ENCODE measurements around the gene GALNT2. TPM values are rescaled to one million over a fixed set of nuclear protein-coding genes. Genes with fewer than 3 reads are reported as not detected.

Gene GALNT2
- total and polyA plus RNA-seq, 2 experiments from 2014 or later: 17.8 to 48.3 TPM

DNA sequence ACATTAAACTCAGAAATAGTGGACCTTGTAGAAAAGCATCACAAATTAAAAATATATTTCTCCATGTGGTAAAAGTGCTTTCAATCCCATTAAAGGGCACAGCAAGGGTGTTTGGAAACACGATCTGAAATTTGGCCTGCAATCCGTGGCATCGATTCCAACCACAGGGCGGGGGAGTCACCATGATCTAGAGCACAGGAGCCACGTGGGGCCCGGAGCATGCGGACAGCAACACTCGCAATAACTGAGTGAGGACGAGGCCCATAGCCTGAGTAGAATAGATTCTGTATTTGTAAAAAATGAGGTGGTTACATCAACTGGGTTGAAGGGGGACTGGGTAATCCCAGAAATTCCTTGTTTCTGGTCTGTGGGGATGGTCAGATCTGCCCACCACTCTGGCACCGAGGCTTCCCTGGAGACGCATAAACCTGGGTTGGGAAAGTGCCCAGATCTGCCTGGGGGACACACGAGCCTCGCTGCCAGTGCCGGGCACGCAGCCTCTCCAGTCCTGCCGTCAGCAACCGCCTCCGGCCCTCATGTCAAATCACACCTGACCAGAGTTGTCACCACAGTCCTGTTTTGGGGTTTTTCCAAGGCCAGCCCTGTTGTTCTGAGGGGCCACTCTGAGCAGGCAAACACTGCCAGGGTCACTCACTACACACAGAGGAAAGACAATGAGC is 254.8 kb downstream of the GALNT2 start:
- H3K4me3 ChIP-seq: no peak overlapping the region
- peaks cover 48% of the 10 kb centered on the region for H3K36me3 Mint-ChIP-seq (ENCODE audit: low read depth)
- DNase-seq (ENCODE audit: low spot score) (no peak), ATAC-seq (no peak)
- H3K9me3 Mint-ChIP-seq: no peaks in the 10 kb centered on the region
- no peak overlapping the region for H3K27ac ChIP-seq (ENCODE audit: low read depth)
- H2AFZ ChIP-seq: no peak overlapping the region
- no peaks in the 10 kb centered on the region for H3K4me1 ChIP-seq (ENCODE audit: insufficient read depth)
- no peaks in the 10 kb centered on the region for H3K36me3 ChIP-seq (ENCODE audit: insufficient read depth)
- no peaks in the 10 kb centered on the region for H3K9me2 ChIP-seq (ENCODE audit: insufficient read depth)
- H3K27me3 Mint-ChIP-seq (ENCODE audit: insufficient read depth, low read depth, poor library complexity): peaks cover 12% of the 10 kb centered on the region
- H3K4me2 ChIP-seq: no peak overlapping the region
- H3K27me3 ChIP-seq (ENCODE audit: insufficient read depth): no peaks in the 10 kb centered on the region
- H3K27ac Mint-ChIP-seq: no peak overlapping the region
- no peak overlapping the region for H3K4me3 Mint-ChIP-seq
- H3K4me1 Mint-ChIP-seq: no peaks in the 10 kb centered on the region
- TF ChIP-seq, protein P1, sequence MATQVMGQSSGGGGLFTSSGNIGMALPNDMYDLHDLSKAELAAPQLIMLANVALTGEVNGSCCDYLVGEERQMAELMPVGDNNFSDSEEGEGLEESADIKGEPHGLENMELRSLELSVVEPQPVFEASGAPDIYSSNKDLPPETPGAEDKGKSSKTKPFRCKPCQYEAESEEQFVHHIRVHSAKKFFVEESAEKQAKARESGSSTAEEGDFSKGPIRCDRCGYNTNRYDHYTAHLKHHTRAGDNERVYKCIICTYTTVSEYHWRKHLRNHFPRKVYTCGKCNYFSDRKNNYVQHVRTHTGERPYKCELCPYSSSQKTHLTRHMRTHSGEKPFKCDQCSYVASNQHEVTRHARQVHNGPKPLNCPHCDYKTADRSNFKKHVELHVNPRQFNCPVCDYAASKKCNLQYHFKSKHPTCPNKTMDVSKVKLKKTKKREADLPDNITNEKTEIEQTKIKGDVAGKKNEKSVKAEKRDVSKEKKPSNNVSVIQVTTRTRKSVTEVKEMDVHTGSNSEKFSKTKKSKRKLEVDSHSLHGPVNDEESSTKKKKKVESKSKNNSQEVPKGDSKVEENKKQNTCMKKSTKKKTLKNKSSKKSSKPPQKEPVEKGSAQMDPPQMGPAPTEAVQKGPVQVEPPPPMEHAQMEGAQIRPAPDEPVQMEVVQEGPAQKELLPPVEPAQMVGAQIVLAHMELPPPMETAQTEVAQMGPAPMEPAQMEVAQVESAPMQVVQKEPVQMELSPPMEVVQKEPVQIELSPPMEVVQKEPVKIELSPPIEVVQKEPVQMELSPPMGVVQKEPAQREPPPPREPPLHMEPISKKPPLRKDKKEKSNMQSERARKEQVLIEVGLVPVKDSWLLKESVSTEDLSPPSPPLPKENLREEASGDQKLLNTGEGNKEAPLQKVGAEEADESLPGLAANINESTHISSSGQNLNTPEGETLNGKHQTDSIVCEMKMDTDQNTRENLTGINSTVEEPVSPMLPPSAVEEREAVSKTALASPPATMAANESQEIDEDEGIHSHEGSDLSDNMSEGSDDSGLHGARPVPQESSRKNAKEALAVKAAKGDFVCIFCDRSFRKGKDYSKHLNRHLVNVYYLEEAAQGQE (IDR thresholded peaks at IDR 0.05; ENCODE audit: unreplicated experiment): no peak
- TF ChIP-seq CREB1 (CRISPR knock-in tag; IDR thresholded peaks at IDR 0.05; ENCODE audit: low read depth) (no peak), ZNF114 (CRISPR knock-in tag; IDR thresholded peaks at IDR 0.05) (no peak), EZH2phosphoT487 (IDR thresholded peaks at IDR 0.05; ENCODE audit: unreplicated experiment) (no peak), POLR2AphosphoS5 (IDR thresholded peaks at IDR 0.05; ENCODE audit: low read depth) (no peak), JUNB (IDR thresholded peaks at IDR 0.05; ENCODE audit: unreplicated experiment) (no peak), NANOG (IDR thresholded peaks at IDR 0.05; ENCODE audit: borderline replicate concordance) (no peak), EZH2 (IDR thresholded peaks at IDR 0.05; ENCODE audit: low read depth, unreplicated experiment) (no peak), ZNF331 (CRISPR knock-in tag; IDR thresholded peaks at IDR 0.05; ENCODE audit: low read depth) (no peak), STAT1 (IDR thresholded peaks at IDR 0.05; ENCODE audit: unreplicated experiment) (no peak)
- TF ChIP-seq, protein P2, sequence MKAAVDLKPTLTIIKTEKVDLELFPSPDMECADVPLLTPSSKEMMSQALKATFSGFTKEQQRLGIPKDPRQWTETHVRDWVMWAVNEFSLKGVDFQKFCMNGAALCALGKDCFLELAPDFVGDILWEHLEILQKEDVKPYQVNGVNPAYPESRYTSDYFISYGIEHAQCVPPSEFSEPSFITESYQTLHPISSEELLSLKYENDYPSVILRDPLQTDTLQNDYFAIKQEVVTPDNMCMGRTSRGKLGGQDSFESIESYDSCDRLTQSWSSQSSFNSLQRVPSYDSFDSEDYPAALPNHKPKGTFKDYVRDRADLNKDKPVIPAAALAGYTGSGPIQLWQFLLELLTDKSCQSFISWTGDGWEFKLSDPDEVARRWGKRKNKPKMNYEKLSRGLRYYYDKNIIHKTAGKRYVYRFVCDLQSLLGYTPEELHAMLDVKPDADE (IDR thresholded peaks at IDR 0.05): no peak
- TF ChIP-seq, protein P3, sequence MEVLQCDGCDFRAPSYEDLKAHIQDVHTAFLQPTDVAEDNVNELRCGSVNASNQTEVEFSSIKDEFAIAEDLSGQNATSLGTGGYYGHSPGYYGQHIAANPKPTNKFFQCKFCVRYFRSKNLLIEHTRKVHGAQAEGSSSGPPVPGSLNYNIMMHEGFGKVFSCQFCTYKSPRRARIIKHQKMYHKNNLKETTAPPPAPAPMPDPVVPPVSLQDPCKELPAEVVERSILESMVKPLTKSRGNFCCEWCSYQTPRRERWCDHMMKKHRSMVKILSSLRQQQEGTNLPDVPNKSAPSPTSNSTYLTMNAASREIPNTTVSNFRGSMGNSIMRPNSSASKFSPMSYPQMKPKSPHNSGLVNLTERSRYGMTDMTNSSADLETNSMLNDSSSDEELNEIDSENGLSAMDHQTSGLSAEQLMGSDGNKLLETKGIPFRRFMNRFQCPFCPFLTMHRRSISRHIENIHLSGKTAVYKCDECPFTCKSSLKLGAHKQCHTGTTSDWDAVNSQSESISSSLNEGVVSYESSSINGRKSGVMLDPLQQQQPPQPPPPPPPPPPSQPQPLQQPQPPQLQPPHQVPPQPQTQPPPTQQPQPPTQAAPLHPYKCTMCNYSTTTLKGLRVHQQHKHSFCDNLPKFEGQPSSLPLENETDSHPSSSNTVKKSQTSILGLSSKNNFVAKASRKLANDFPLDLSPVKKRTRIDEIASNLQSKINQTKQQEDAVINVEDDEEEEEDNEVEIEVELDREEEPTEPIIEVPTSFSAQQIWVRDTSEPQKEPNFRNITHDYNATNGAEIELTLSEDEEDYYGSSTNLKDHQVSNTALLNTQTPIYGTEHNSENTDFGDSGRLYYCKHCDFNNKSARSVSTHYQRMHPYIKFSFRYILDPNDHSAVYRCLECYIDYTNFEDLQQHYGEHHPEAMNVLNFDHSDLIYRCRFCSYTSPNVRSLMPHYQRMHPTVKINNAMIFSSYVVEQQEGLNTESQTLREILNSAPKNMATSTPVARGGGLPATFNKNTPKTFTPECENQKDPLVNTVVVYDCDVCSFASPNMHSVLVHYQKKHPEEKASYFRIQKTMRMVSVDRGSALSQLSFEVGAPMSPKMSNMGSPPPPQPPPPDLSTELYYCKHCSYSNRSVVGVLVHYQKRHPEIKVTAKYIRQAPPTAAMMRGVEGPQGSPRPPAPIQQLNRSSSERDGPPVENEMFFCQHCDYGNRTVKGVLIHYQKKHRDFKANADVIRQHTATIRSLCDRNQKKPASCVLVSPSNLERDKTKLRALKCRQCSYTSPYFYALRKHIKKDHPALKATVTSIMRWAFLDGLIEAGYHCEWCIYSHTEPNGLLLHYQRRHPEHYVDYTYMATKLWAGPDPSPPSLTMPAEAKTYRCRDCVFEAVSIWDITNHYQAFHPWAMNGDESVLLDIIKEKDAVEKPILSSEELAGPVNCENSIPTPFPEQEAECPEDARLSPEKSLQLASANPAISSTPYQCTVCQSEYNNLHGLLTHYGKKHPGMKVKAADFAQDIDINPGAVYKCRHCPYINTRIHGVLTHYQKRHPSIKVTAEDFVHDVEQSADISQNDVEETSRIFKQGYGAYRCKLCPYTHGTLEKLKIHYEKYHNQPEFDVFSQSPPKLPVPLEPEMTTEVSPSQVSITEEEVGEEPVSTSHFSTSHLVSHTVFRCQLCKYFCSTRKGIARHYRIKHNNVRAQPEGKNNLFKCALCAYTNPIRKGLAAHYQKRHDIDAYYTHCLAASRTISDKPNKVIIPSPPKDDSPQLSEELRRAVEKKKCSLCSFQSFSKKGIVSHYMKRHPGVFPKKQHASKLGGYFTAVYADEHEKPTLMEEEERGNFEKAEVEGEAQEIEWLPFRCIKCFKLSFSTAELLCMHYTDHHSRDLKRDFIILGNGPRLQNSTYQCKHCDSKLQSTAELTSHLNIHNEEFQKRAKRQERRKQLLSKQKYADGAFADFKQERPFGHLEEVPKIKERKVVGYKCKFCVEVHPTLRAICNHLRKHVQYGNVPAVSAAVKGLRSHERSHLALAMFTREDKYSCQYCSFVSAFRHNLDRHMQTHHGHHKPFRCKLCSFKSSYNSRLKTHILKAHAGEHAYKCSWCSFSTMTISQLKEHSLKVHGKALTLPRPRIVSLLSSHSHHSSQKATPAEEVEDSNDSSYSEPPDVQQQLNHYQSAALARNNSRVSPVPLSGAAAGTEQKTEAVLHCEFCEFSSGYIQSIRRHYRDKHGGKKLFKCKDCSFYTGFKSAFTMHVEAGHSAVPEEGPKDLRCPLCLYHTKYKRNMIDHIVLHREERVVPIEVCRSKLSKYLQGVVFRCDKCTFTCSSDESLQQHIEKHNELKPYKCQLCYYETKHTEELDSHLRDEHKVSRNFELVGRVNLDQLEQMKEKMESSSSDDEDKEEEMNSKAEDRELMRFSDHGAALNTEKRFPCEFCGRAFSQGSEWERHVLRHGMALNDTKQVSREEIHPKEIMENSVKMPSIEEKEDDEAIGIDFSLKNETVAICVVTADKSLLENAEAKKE (CRISPR knock-in tag; IDR thresholded peaks at IDR 0.05): no peak
- TF ChIP-seq, protein P4, sequence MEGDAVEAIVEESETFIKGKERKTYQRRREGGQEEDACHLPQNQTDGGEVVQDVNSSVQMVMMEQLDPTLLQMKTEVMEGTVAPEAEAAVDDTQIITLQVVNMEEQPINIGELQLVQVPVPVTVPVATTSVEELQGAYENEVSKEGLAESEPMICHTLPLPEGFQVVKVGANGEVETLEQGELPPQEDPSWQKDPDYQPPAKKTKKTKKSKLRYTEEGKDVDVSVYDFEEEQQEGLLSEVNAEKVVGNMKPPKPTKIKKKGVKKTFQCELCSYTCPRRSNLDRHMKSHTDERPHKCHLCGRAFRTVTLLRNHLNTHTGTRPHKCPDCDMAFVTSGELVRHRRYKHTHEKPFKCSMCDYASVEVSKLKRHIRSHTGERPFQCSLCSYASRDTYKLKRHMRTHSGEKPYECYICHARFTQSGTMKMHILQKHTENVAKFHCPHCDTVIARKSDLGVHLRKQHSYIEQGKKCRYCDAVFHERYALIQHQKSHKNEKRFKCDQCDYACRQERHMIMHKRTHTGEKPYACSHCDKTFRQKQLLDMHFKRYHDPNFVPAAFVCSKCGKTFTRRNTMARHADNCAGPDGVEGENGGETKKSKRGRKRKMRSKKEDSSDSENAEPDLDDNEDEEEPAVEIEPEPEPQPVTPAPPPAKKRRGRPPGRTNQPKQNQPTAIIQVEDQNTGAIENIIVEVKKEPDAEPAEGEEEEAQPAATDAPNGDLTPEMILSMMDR (conservative IDR thresholded peaks at IDR 0.05; ENCODE audit: low read depth in 2 of 2): no peak
- no peaks in the 10 kb centered on the region for H4K20me1 ChIP-seq (replicated peaks; ENCODE audit: insufficient read depth)
- H3F3A ChIP-seq (replicated peaks; ENCODE audit: low read depth): no peaks in the 10 kb centered on the region
- no peaks in the 10 kb centered on the region for H3K79me2 ChIP-seq (replicated peaks; ENCODE audit: insufficient read depth)

Measured in GM23338 (cell line).